ENCODE data around the gene DSCAML1.
A peak's percentile ranks its signal among the peaks of the same experiment; 100 is the strongest.

Gene DSCAML1

GRCh38 chr11:117677729-117678310 lies 119.2 kb downstream of the DSCAML1 start:
- DNase-seq (ENCODE audit: low read depth, low spot score) = no peak
- H3K27me3 ChIP-seq (ENCODE audit: control insufficient read depth, insufficient read depth, low read length) = no peaks in the 10 kb centered on the region
- no CpG with 5 or more reads among the region's 12 CpGs for WGBS (ENCODE audit: insufficient coverage, insufficient read length)
- H3K36me3 ChIP-seq (ENCODE audit: control insufficient read depth, insufficient read depth, low read length) = no peaks in the 10 kb centered on the region
- H3K4me1 ChIP-seq (ENCODE audit: control insufficient read depth, insufficient read depth, low read length) = peaks cover 13% of the 10 kb centered on the region
- H3K9me3 ChIP-seq (ENCODE audit: control insufficient read depth, insufficient read depth, low read length) = no peaks in the 10 kb centered on the region
- no peak overlapping the region for H3K27ac ChIP-seq (ENCODE audit: low read length)
- no peak overlapping the region for H3K4me3 ChIP-seq (ENCODE audit: low read length)

- no peak overlapping the region for H3K4me3 ChIP-seq (ENCODE audit: low read length)
- H3K27me3 ChIP-seq (ENCODE audit: control insufficient read depth, insufficient read depth, low read length) = no peaks in the 10 kb centered on the region
- no peaks in the 10 kb centered on the region for H3K36me3 ChIP-seq (ENCODE audit: control insufficient read depth, insufficient read depth, low read length)
- no peak for DNase-seq (ENCODE audit: low read depth, low spot score)
- peaks cover 13% of the 10 kb centered on the region for H3K4me1 ChIP-seq (ENCODE audit: control insufficient read depth, insufficient read depth, low read length)
- no peak overlapping the region for H3K27ac ChIP-seq (ENCODE audit: low read length)
- WGBS (ENCODE audit: insufficient coverage, insufficient read length) = no CpG with 5 or more reads among the region's 7 CpGs
- H3K9me3 ChIP-seq (ENCODE audit: control insufficient read depth, insufficient read depth, low read length) = no peaks in the 10 kb centered on the region
Measured at GRCh38 chr11:117676501-117676900, 120.5 kb downstream of the DSCAML1 start.

- Histone ChIP-seq H3K4me3 (ENCODE audit: low read length) (no peak overlapping the region), H3K27me3 (ENCODE audit: control insufficient read depth, insufficient read depth, low read length) (no peaks in the 10 kb centered on the region), H3K27ac (ENCODE audit: low read length) (no peak overlapping the region), H3K9me3 (ENCODE audit: control insufficient read depth, insufficient read depth, low read length) (no peaks in the 10 kb centered on the region), H3K4me1 (ENCODE audit: control insufficient read depth, insufficient read depth, low read length) (peaks cover 6% of the 10 kb centered on the region; the same call in 1 of the 2 replicates), H3K36me3 (ENCODE audit: control insufficient read depth, insufficient read depth, low read length) (no peaks in the 10 kb centered on the region)
- no peak for DNase-seq (ENCODE audit: low read depth, low spot score)
- no CpG with 5 or more reads among the region's 8 CpGs for WGBS (ENCODE audit: insufficient coverage, insufficient read length)
Measured at GRCh38 chr11:117673602-117674001, 123.4 kb downstream of the DSCAML1 start.

GRCh38 chr11:117671370-117671769 lies 125.6 kb downstream of the DSCAML1 start:
- H3K4me1 ChIP-seq (ENCODE audit: control insufficient read depth, insufficient read depth, low read length) = peaks cover 6% of the 10 kb centered on the region; the same call in 1 of the 2 replicates
- H3K36me3 ChIP-seq (ENCODE audit: control insufficient read depth, insufficient read depth, low read length) = no peaks in the 10 kb centered on the region
- H3K9me3 ChIP-seq (ENCODE audit: control insufficient read depth, insufficient read depth, low read length) = no peaks in the 10 kb centered on the region
- no peak overlapping the region for H3K27ac ChIP-seq (ENCODE audit: low read length)
- no peak for DNase-seq (ENCODE audit: low read depth, low spot score)
- no CpG with 5 or more reads among the region's 4 CpGs for WGBS (ENCODE audit: insufficient coverage, insufficient read length)
- H3K4me3 ChIP-seq (ENCODE audit: low read length) = no peak overlapping the region
- H3K27me3 ChIP-seq (ENCODE audit: control insufficient read depth, insufficient read depth, low read length) = no peaks in the 10 kb centered on the region

GRCh38 chr11:117670924-117671323 lies 126.1 kb downstream of the DSCAML1 start:
- peak; percentile 16 for DNase-seq (ENCODE audit: low read depth, low spot score)
- Histone ChIP-seq H3K9me3 (ENCODE audit: control insufficient read depth, insufficient read depth, low read length) (no peaks in the 10 kb centered on the region), H3K4me1 (ENCODE audit: control insufficient read depth, insufficient read depth, low read length) (peaks cover 6% of the 10 kb centered on the region; the same call in 1 of the 2 replicates), H3K27me3 (ENCODE audit: control insufficient read depth, insufficient read depth, low read length) (no peaks in the 10 kb centered on the region), H3K4me3 (ENCODE audit: low read length) (no peak overlapping the region), H3K27ac (ENCODE audit: low read length) (no peak overlapping the region), H3K36me3 (ENCODE audit: control insufficient read depth, insufficient read depth, low read length) (no peaks in the 10 kb centered on the region)
- no CpG with 5 or more reads among the region's 7 CpGs for WGBS (ENCODE audit: insufficient coverage, insufficient read length)

GRCh38 chr11:117670443-117670842 lies 126.6 kb downstream of the DSCAML1 start:
- H3K9me3 ChIP-seq (ENCODE audit: control insufficient read depth, insufficient read depth, low read length) = no peaks in the 10 kb centered on the region
- no peaks in the 10 kb centered on the region for H3K36me3 ChIP-seq (ENCODE audit: control insufficient read depth, insufficient read depth, low read length)
- no CpG with 5 or more reads among the region's 5 CpGs for WGBS (ENCODE audit: insufficient coverage, insufficient read length)
- H3K4me3 ChIP-seq (ENCODE audit: low read length) = no peak overlapping the region
- H3K4me1 ChIP-seq (ENCODE audit: control insufficient read depth, insufficient read depth, low read length) = peaks cover 6% of the 10 kb centered on the region; the same call in 1 of the 2 replicates
- no peak overlapping the region for H3K27ac ChIP-seq (ENCODE audit: low read length)
- no peak for DNase-seq (ENCODE audit: low read depth, low spot score)
- no peaks in the 10 kb centered on the region for H3K27me3 ChIP-seq (ENCODE audit: control insufficient read depth, insufficient read depth, low read length)

- no peaks in the 10 kb centered on the region for H3K36me3 ChIP-seq (ENCODE audit: control insufficient read depth, insufficient read depth, low read length)
- no peak overlapping the region for H3K27ac ChIP-seq (ENCODE audit: low read length)
- H3K9me3 ChIP-seq (ENCODE audit: control insufficient read depth, insufficient read depth, low read length) = no peaks in the 10 kb centered on the region
- H3K4me1 ChIP-seq (ENCODE audit: control insufficient read depth, insufficient read depth, low read length) = peaks cover 6% of the 10 kb centered on the region; the same call in 1 of the 2 replicates
- H3K27me3 ChIP-seq (ENCODE audit: control insufficient read depth, insufficient read depth, low read length) = no peaks in the 10 kb centered on the region
- no peak for DNase-seq (ENCODE audit: low read depth, low spot score)
- H3K4me3 ChIP-seq (ENCODE audit: low read length) = no peak overlapping the region
- no CpG with 5 or more reads among the region's 4 CpGs for WGBS (ENCODE audit: insufficient coverage, insufficient read length)
Measured at GRCh38 chr11:117669616-117670015, 127.4 kb downstream of the DSCAML1 start.

GRCh38 chr11:117669062-117669461 lies 128.0 kb downstream of the DSCAML1 start:
- no peaks in the 10 kb centered on the region for H3K36me3 ChIP-seq (ENCODE audit: control insufficient read depth, insufficient read depth, low read length)
- H3K27me3 ChIP-seq (ENCODE audit: control insufficient read depth, insufficient read depth, low read length) = no peaks in the 10 kb centered on the region
- no peak for DNase-seq (ENCODE audit: low read depth, low spot score)
- H3K27ac ChIP-seq (ENCODE audit: low read length) = no peak overlapping the region
- no peaks in the 10 kb centered on the region for H3K9me3 ChIP-seq (ENCODE audit: control insufficient read depth, insufficient read depth, low read length)
- H3K4me3 ChIP-seq (ENCODE audit: low read length) = no peak overlapping the region
- H3K4me1 ChIP-seq (ENCODE audit: control insufficient read depth, insufficient read depth, low read length) = peaks cover 6% of the 10 kb centered on the region
- no CpG with 5 or more reads among the region's 4 CpGs for WGBS (ENCODE audit: insufficient coverage, insufficient read length)

GRCh38 chr11:117668321-117668751 lies 128.7 kb downstream of the DSCAML1 start:
- no peak overlapping the region for H3K27ac ChIP-seq (ENCODE audit: low read length)
- WGBS (ENCODE audit: insufficient coverage, insufficient read length) = no CpG with 5 or more reads among the region's 6 CpGs
- DNase-seq (ENCODE audit: low read depth, low spot score) = no peak
- H3K4me1 ChIP-seq (ENCODE audit: control insufficient read depth, insufficient read depth, low read length) = peaks cover 6% of the 10 kb centered on the region
- no peaks in the 10 kb centered on the region for H3K9me3 ChIP-seq (ENCODE audit: control insufficient read depth, insufficient read depth, low read length)
- H3K27me3 ChIP-seq (ENCODE audit: control insufficient read depth, insufficient read depth, low read length) = no peaks in the 10 kb centered on the region
- H3K4me3 ChIP-seq (ENCODE audit: low read length) = no peak overlapping the region
- no peaks in the 10 kb centered on the region for H3K36me3 ChIP-seq (ENCODE audit: control insufficient read depth, insufficient read depth, low read length)

- no peak for DNase-seq (ENCODE audit: low read depth, low spot score)
- no peak overlapping the region for H3K27ac ChIP-seq (ENCODE audit: low read length)
- WGBS (ENCODE audit: insufficient coverage, insufficient read length) = no CpG with 5 or more reads among the region's 8 CpGs
- no peaks in the 10 kb centered on the region for H3K36me3 ChIP-seq (ENCODE audit: control insufficient read depth, insufficient read depth, low read length)
- no peak overlapping the region for H3K4me3 ChIP-seq (ENCODE audit: low read length)
- no peaks in the 10 kb centered on the region for H3K27me3 ChIP-seq (ENCODE audit: control insufficient read depth, insufficient read depth, low read length)
- no peaks in the 10 kb centered on the region for H3K9me3 ChIP-seq (ENCODE audit: control insufficient read depth, insufficient read depth, low read length)
- no peaks in the 10 kb centered on the region; the same call in 1 of the 2 replicates for H3K4me1 ChIP-seq (ENCODE audit: control insufficient read depth, insufficient read depth, low read length)
Measured at GRCh38 chr11:117664897-117665296, 132.1 kb downstream of the DSCAML1 start.

GRCh38 chr11:117663821-117664220 lies 133.2 kb downstream of the DSCAML1 start:
- H3K4me1 ChIP-seq (ENCODE audit: control insufficient read depth, insufficient read depth, low read length) = no peaks in the 10 kb centered on the region; the same call in 1 of the 2 replicates
- DNase-seq (ENCODE audit: low read depth, low spot score) = no peak
- no peaks in the 10 kb centered on the region for H3K9me3 ChIP-seq (ENCODE audit: control insufficient read depth, insufficient read depth, low read length)
- H3K4me3 ChIP-seq (ENCODE audit: low read length) = no peak overlapping the region
- no peaks in the 10 kb centered on the region for H3K36me3 ChIP-seq (ENCODE audit: control insufficient read depth, insufficient read depth, low read length)
- no peak overlapping the region for H3K27ac ChIP-seq (ENCODE audit: low read length)
- H3K27me3 ChIP-seq (ENCODE audit: control insufficient read depth, insufficient read depth, low read length) = no peaks in the 10 kb centered on the region
- no CpG with 5 or more reads among the region's 11 CpGs for WGBS (ENCODE audit: insufficient coverage, insufficient read length)

Data from iPS DF 6.9 (cell line).